Glutamatergic neuron (in vitro differentiated cells): ENCODE results near the gene ELMO1. TPM values are rescaled to one million over a fixed set of nuclear protein-coding genes. Genes with fewer than 3 reads are reported as not detected.

Source experiments
- DNase-seq: peaks from one replicate; pipeline ENCODE4 v3.0.0; 2022
- H3K27ac Mint-ChIP-seq: one replicate; pipeline ENCODE4 v1.8.0; 2020; ENCODE audit warnings: mild to moderate bottlenecking, mixed read lengths, inconsistent platforms; ENCODE audit not compliant: unreplicated experiment
- H3K27me3 Mint-ChIP-seq: one replicate; pipeline ENCODE4 v1.8.0; 2020; ENCODE audit warnings: mild to moderate bottlenecking, moderate library complexity, mixed read lengths, inconsistent platforms; ENCODE audit not compliant: unreplicated experiment
- H3K36me3 Mint-ChIP-seq: one replicate; pipeline ENCODE4 v1.8.0; 2020; ENCODE audit warnings: mild to moderate bottlenecking, mixed read lengths, inconsistent platforms; ENCODE audit not compliant: unreplicated experiment
- H3K4me1 Mint-ChIP-seq: one replicate; pipeline ENCODE4 v1.8.0; 2020; ENCODE audit warnings: mild to moderate bottlenecking, low read depth, mixed read lengths, inconsistent platforms; ENCODE audit not compliant: unreplicated experiment
- H3K4me3 Mint-ChIP-seq: one replicate; pipeline ENCODE4 v1.8.0; 2020; ENCODE audit warnings: mild to moderate bottlenecking, mixed read lengths, inconsistent platforms; ENCODE audit not compliant: unreplicated experiment
- H3K9me3 Mint-ChIP-seq: one replicate; pipeline ENCODE4 v1.8.0; 2020; ENCODE audit warnings: mild to moderate bottlenecking, moderate library complexity, mixed read lengths, inconsistent platforms; ENCODE audit not compliant: unreplicated experiment
- total RNA-seq: library from RNA; stranded (reverse); fragmentation: NEBNext Ultra II Directional; extraction: Animal tissue kit (Norgen Biotek cat#: 25700); gene quantifications from one replicate; pipeline ENCODE4 v1.2.1, GENCODE V29; 2021; ENCODE audit not compliant: unreplicated experiment
- TF ChIP-seq, protein P1 (sequence below): fragments of 200-600 bp; sonication (generic); IDR thresholded peaks from one replicate; pipeline ENCODE4 v1.5.0; 2021; ENCODE audit not compliant: partially characterized antibody, unreplicated experiment

ELMO1 gene
- total RNA-seq, 1 donor from 2014 or later = 5.5 TPM

DNA sequence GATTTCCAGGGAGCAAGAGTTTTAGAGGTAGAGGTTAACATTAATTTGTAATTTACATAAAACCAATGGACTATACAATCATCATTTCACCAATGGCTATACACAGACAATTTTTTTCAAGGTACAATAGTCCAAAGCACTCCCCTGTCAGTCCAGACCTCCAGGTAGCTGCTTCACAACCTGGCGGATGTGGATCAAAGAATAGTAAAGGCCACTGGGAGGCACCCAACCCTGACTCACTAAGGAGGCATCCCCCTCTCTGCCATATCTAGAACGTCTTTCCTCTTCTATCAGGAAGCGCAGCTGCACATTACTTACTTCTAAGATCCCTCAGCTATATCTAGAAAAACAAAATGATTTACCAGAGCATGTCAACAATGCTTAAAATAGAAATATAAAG lies 506.6 kb downstream of the ELMO1 start:
- TF ChIP-seq, protein P1, sequence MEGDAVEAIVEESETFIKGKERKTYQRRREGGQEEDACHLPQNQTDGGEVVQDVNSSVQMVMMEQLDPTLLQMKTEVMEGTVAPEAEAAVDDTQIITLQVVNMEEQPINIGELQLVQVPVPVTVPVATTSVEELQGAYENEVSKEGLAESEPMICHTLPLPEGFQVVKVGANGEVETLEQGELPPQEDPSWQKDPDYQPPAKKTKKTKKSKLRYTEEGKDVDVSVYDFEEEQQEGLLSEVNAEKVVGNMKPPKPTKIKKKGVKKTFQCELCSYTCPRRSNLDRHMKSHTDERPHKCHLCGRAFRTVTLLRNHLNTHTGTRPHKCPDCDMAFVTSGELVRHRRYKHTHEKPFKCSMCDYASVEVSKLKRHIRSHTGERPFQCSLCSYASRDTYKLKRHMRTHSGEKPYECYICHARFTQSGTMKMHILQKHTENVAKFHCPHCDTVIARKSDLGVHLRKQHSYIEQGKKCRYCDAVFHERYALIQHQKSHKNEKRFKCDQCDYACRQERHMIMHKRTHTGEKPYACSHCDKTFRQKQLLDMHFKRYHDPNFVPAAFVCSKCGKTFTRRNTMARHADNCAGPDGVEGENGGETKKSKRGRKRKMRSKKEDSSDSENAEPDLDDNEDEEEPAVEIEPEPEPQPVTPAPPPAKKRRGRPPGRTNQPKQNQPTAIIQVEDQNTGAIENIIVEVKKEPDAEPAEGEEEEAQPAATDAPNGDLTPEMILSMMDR = no peak
- Mint-ChIP-seq H3K4me3 (no peak overlapping the region), H3K27me3 (peaks cover 4% of the 10 kb centered on the region), H3K4me1 (peaks cover 24% of the 10 kb centered on the region), H3K9me3 (peaks cover 15% of the 10 kb centered on the region), H3K36me3 (peaks cover 22% of the 10 kb centered on the region), H3K27ac (no peak overlapping the region)
- DNase-seq = no peak

- no peak for DNase-seq
- Mint-ChIP-seq H3K4me3 (no peak overlapping the region), H3K27ac (no peak overlapping the region), H3K27me3 (peaks cover 2% of the 10 kb centered on the region), H3K36me3 (peaks cover 28% of the 10 kb centered on the region), H3K9me3 (peaks cover 14% of the 10 kb centered on the region), H3K4me1 (peaks cover 20% of the 10 kb centered on the region)
- TF ChIP-seq, protein P1 = no peak
Observed at GRCh38 chr7:36941359-36941758, 507.3 kb downstream of the ELMO1 start.

DNA sequence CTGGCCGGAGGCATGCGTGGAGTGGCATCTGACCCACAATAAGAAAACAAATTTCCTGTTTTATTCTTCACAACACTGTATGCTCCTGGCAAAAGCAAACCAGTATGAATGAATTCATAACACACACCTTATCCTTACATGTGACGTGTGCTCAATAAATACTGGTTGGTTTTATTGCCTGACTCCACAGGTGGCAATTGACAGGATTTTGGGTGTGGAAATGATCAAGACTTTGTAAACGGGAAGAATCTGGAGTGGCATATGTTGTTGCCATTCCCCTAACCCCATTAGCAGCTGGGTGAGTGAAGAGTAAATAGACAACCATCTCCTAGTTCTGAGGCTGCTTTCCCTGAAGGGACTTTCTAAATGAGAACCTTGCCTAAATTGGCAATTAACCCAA lies 508.8 kb downstream of the ELMO1 start:
- TF ChIP-seq, protein P1 = no peak
- Mint-ChIP-seq H3K4me3 (no peak overlapping the region), H3K4me1 (peaks cover 9% of the 10 kb centered on the region), H3K36me3 (peaks cover 42% of the 10 kb centered on the region), H3K27me3 (peaks cover 4% of the 10 kb centered on the region), H3K27ac (no peak overlapping the region), H3K9me3 (peaks cover 9% of the 10 kb centered on the region)
- no peak for DNase-seq

DNA sequence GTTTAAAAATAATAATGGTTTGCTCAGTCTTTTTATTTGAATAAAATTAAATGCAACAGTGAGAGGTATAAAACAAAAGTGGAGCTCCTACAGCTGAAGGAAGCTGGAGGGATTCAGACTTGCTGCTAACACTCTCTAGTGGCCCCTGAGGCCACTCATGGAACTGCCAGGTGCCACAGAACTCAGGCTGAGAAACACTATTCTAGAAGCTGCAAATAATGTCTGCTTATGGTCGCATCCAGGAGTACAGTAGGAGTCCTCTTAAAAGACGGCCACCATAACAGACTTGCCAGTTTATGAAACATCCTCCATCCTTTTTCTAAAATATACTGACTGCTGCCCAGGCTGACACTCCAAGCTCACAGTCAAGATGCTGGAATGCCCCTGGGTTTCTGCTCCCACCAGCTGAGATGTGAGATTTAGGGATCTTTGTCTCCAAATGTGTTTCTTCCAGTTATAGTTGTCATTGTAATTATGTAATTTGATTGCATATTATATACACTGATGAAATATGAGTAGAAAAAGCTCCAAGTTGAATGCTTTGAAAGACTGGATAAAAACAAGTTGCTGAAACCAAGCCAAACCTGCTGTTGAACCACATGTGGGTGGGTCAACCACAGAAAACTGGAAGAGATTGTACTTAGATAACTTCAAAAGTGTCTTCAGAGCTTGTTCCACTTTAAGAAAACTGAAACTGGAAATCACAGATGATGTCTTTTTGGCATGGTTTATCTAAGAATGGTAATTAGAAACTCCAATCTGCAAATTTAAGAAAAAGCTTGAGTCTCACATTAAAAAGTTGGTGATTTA lies 510.7 kb downstream of the ELMO1 start:
- DNase-seq = no peak
- Mint-ChIP-seq H3K27me3 (peaks cover 4% of the 10 kb centered on the region), H3K9me3 (peaks cover 9% of the 10 kb centered on the region), H3K27ac (no peak overlapping the region), H3K4me1 (peaks cover 3% of the 10 kb centered on the region), H3K36me3 (peaks cover 50% of the 10 kb centered on the region), H3K4me3 (no peak overlapping the region)
- TF ChIP-seq, protein P1 = no peak

DNA sequence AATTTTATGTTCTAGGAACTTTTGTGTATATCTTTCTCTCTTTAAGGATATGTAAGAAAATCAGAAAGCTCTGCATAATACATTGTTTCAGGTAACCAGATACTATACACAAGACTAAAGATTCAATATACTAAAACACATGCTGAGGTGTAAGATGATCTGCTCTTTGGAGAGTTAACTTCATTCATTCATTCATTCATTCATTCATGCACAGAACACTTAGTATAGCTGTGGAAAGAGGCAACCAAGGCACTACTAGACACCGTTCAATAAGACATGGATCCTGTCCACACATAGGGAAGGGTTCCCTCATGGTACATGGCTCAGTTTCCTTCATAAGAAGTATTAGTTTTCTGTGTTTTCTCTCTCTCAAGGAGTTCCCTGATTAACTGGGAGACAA lies 516.8 kb downstream of the ELMO1 start:
- DNase-seq = no peak
- TF ChIP-seq, protein P1 = no peak
- H3K4me3 Mint-ChIP-seq = no peak overlapping the region
- H3K4me1 Mint-ChIP-seq = peaks cover 2% of the 10 kb centered on the region
- H3K36me3 Mint-ChIP-seq = peaks cover 37% of the 10 kb centered on the region
- H3K27me3 Mint-ChIP-seq = peaks cover 4% of the 10 kb centered on the region
- no peak overlapping the region for H3K27ac Mint-ChIP-seq
- H3K9me3 Mint-ChIP-seq = peaks cover 5% of the 10 kb centered on the region
